HepG2 (cell line): ENCODE data around the gene TEX19. TPM values are rescaled to one million over a fixed set of nuclear protein-coding genes. Genes with fewer than 3 reads are reported as not detected.
A peak's percentile ranks its signal among the peaks of the same experiment; 100 is the strongest.

ENCODE experiments used
- ATAC-seq: fragments of 200-7000 bp; cut with Tn5 transposase; 3 replicates; pipeline ENCODE4 v1.9.1; 2020; ENCODE audit warnings: mild to moderate bottlenecking, moderate library complexity
- BruUV-seq: library from RNA; stranded (reverse); fragments of 400-500 nt; replicated peaks from 2 replicates; lab custom pipeline; 2021; lab: Mats Ljungman, UMichigan
- CTCF ChIA-PET: fragments of 300-600 bp; formaldehyde crosslinking; extraction: SDS; loops from one replicate; lab custom pipeline; 2021; ENCODE audit warnings: low total read pairs, inconsistent platforms, low intra/inter-chr PET ratio; lab: Yijun Ruan, JAX
- POLR2A ChIA-PET: fragments of 350-600 bp; sonication (Branson Sonifier 250); formaldehyde crosslinking; loops from one replicate; lab custom pipeline; 2020; ENCODE audit warnings: antibody characterized with exemption, inconsistent platforms; lab: Yijun Ruan, JAX
- DNase-seq: peaks from one replicate; pipeline ENCODE4 v3.0.0-alpha.2; 2015; ENCODE audit warnings: low spot score
- FAIRE-seq: peaks from 3 replicates; lab custom pipeline; 2011; peaks lifted over from hg19 to GRCh38; lab: Jason Lieb, UNC
- H2AFZ ChIP-seq: one replicate; pipeline ENCODE4 v1.6.1; 2011; ENCODE audit warnings: low read length, inconsistent platforms
- H3K27ac ChIP-seq: fragments of 300-600 bp; 3 replicates; pipeline ENCODE4 v1.8.0; 2011; ENCODE audit warnings: mixed run types, mild to moderate bottlenecking, mixed read lengths, low read length, inconsistent platforms; ENCODE audit not compliant: insufficient read depth; ENCODE audit errors: extremely low read length
- H3K27me3 ChIP-seq, 2 experiments: fragments of 200-600 bp in 1 of 2; 2 replicates in 1 of 2; 3 replicates in 1 of 2; pipeline versions ENCODE4 v1.6.0 to v1.8.0; 2011; ENCODE audit warnings: low read length in 2 of 2, mild to moderate bottlenecking in 2 of 2, moderate library complexity in 2 of 2, inconsistent platforms in 1 of 2; ENCODE audit not compliant: insufficient read depth in 2 of 2, control insufficient read depth in 1 of 2
- H3K36me3 ChIP-seq, 2 experiments: fragments of 200-600 bp in 1 of 2; replicated peaks in 1 of 2; 2 replicates in 1 of 2; 3 replicates in 1 of 2; pipeline versions ENCODE4 v1.5.1 to v1.8.0; 2011; ENCODE audit warnings: low read length in 2 of 2, inconsistent platforms in 1 of 2; ENCODE audit not compliant: insufficient read depth in 2 of 2, control insufficient read depth in 1 of 2
- H3K4me1 ChIP-seq: 2 replicates; pipeline ENCODE4 v1.5.1; 2012; ENCODE audit warnings: low read length, inconsistent platforms; ENCODE audit not compliant: insufficient read depth
- H3K4me2 ChIP-seq: 2 replicates; pipeline ENCODE4 v1.6.0; 2011; ENCODE audit warnings: low read depth, low read length, inconsistent platforms
- H3K4me3 ChIP-seq, 3 experiments: fragments of 200-600 bp in 1 of 3; sonication (generic), shearing (Covaris generic) in 1 of 3; replicated peaks in 1 of 3; 2 replicates each; pipeline ENCODE4 v1.5.1; 2011 to 2016; ENCODE audit warnings: low read length in 3 of 3, inconsistent platforms in 2 of 3, low read depth in 2 of 3, mild to moderate bottlenecking in 2 of 3, control low read depth in 1 of 3, mixed read lengths in 1 of 3; ENCODE audit not compliant: insufficient read depth in 1 of 3
- H3K79me2 ChIP-seq: one replicate; pipeline ENCODE4 v1.6.1; 2011; ENCODE audit warnings: low read length, inconsistent platforms; ENCODE audit not compliant: insufficient read depth
- H3K9ac ChIP-seq: 2 replicates; pipeline ENCODE4 v1.6.0; 2011; ENCODE audit warnings: mild to moderate bottlenecking, low read depth, low read length, inconsistent platforms; ENCODE audit not compliant: insufficient read depth
- H3K9me3 ChIP-seq: 2 replicates; pipeline ENCODE4 v1.5.1; 2012; ENCODE audit warnings: mild to moderate bottlenecking, low read length
- H4K20me1 ChIP-seq: 2 replicates; pipeline ENCODE4 v1.6.0; 2011; ENCODE audit warnings: inconsistent platforms, mild to moderate bottlenecking, low read length, moderate library complexity; ENCODE audit not compliant: insufficient read depth
- AGO2 ChIP-seq: fragments of 200-400 bp; formaldehyde crosslinking; optimal IDR thresholded peaks from 2 replicates; pipeline ENCODE3; 2017; ENCODE audit warnings: mild to moderate bottlenecking, low read depth, low read length, moderate library complexity
- CCAR2 ChIP-seq: fragments of 200-400 bp; formaldehyde crosslinking; optimal IDR thresholded peaks from 2 replicates; pipeline ENCODE3; 2018; ENCODE audit warnings: low read depth, mild to moderate bottlenecking, low read length, moderate library complexity
- ELF1 ChIP-seq: sonication (generic); formaldehyde crosslinking; IDR thresholded peaks from 2 replicates; pipeline ENCODE4 v1.4.0; 2020; ENCODE audit warnings: missing genetic modification reagents
- GATAD2A ChIP-seq: IDR thresholded peaks from 2 replicates; pipeline ENCODE4 v1.6.1; 2016
- GTF3A ChIP-seq: sonication (generic); formaldehyde crosslinking; conservative IDR thresholded peaks from 2 replicates; pipeline ENCODE4 v1.4.0; 2020; ENCODE audit warnings: mild to moderate bottlenecking, missing genetic modification reagents
- KLF13 ChIP-seq: sonication (generic); formaldehyde crosslinking; IDR thresholded peaks from 2 replicates; pipeline ENCODE4 v1.4.0; 2020; ENCODE audit warnings: mild to moderate bottlenecking, missing genetic modification reagents
- KMT2A ChIP-seq: sonication (generic); formaldehyde crosslinking; IDR thresholded peaks from 2 replicates; pipeline ENCODE4 v1.4.0; 2020; ENCODE audit warnings: missing genetic modification reagents
- NAIF1 ChIP-seq: sonication (generic); formaldehyde crosslinking; IDR thresholded peaks from 2 replicates; pipeline ENCODE4 v1.5.0; 2020; ENCODE audit warnings: mild to moderate bottlenecking, missing genetic modification reagents, borderline replicate concordance
- NRL ChIP-seq: sonication (generic); formaldehyde crosslinking; IDR thresholded peaks from 2 replicates; pipeline ENCODE4 v1.5.0; 2020; ENCODE audit warnings: missing genetic modification reagents, mild to moderate bottlenecking, moderate library complexity, borderline replicate concordance
- RFX3 ChIP-seq: IDR thresholded peaks from 2 replicates; pipeline ENCODE4 v1.6.1; 2016; ENCODE audit warnings: missing biosample characterization, missing genetic modification reagents
- SMAD9 ChIP-seq: sonication (generic); formaldehyde crosslinking; IDR thresholded peaks from 2 replicates; pipeline ENCODE4 v1.5.1; 2020; ENCODE audit warnings: mild to moderate bottlenecking, missing genetic modification reagents
- ZBTB3 ChIP-seq: sonication (generic); formaldehyde crosslinking; IDR thresholded peaks from 2 replicates; pipeline ENCODE4 v1.4.0; 2020; ENCODE audit warnings: low read depth, mild to moderate bottlenecking, moderate library complexity, missing genetic modification reagents, borderline replicate concordance
- ZKSCAN1 ChIP-seq: fragments of 150-350 bp; IDR thresholded peaks from 2 replicates; pipeline ENCODE4 v1.6.1; 2014; ENCODE audit warnings: low read length
- ZNF17 ChIP-seq: sonication (generic); formaldehyde crosslinking; IDR thresholded peaks from 2 replicates; pipeline ENCODE4 v1.5.0; 2020; ENCODE audit warnings: mild to moderate bottlenecking, missing genetic modification reagents
- ZNF205 ChIP-seq: IDR thresholded peaks from 2 replicates; pipeline ENCODE4 v1.6.1; 2018; ENCODE audit warnings: missing biosample characterization, missing genetic modification reagents
- ZNF44 ChIP-seq: sonication (generic); formaldehyde crosslinking; IDR thresholded peaks from 2 replicates; pipeline ENCODE4 v1.5.1; 2020; ENCODE audit warnings: mild to moderate bottlenecking, missing genetic modification reagents
- ZNF772 ChIP-seq: sonication (generic); formaldehyde crosslinking; IDR thresholded peaks from 2 replicates; pipeline ENCODE4 v1.5.0; 2020; ENCODE audit warnings: mild to moderate bottlenecking, missing genetic modification reagents
- WGBS: methylation state at CpG from one replicate; pipeline ENCODE4 v1.1.6; 2017; ENCODE audit warnings: low lambda C conversion rate; 5-methylcytosine and 5-hydroxymethylcytosine counted together
- in situ Hi-C: cut with HindIII; loops from 2 replicates; pipeline ENCODE4 v1.10.0; 2017; ENCODE audit warnings: low pct_unique_long_range_greater_than_20kb; ENCODE audit not compliant: extremely low pct_ligation_motif_present
- intact Hi-C: fragments of 100-400 bp; cut with micrococcal nuclease; formaldehyde crosslinking; loops from one replicate; pipeline ENCODE4 v1.10.0; 2022; ENCODE audit not compliant: unreplicated experiment
- polyA plus RNA-seq, 8 experiments: library from polyadenylated mRNA; depleted of rRNA in 3 of 8; stranded (reverse) in 7 of 8; unstranded in 1 of 8; fragments of >200 nt; fragmentation: Illumina TruSeq in 4 of 8; extraction: Trizol in 4 of 8; gene quantifications; 2 replicates each; pipeline versions ENCODE4 v1.2.1 to v1.2.3, GENCODE V29; 2011 to 2016; ENCODE audit warnings: low read depth in 4 of 8, missing spikeins in 1 of 8, mixed read lengths in 1 of 8; ENCODE audit not compliant: insufficient read depth in 1 of 8
- total RNA-seq, 5 experiments: library from RNA; depleted of rRNA; stranded (reverse); fragments of >200 nt; fragmentation: Illumina TruSeq; extraction: Trizol; gene quantifications; 2 replicates each; pipeline ENCODE4 v1.2.3, GENCODE V29; 2016; ENCODE audit warnings: low read depth in 1 of 5
- TF ChIP-seq, protein P1 (sequence below): sonication (generic); formaldehyde crosslinking; IDR thresholded peaks from 2 replicates; pipeline ENCODE4 v1.8.0; 2022; ENCODE audit warnings: missing genetic modification reagents, mild to moderate bottlenecking, moderate library complexity, borderline replicate concordance

TEX19 gene
- total and polyA plus RNA-seq, 2 of the 13 experiments (the other 11 are each of a cell fraction or from before 2014, with no cell fraction given) = 1.3 to 6.0 TPM

DNA sequence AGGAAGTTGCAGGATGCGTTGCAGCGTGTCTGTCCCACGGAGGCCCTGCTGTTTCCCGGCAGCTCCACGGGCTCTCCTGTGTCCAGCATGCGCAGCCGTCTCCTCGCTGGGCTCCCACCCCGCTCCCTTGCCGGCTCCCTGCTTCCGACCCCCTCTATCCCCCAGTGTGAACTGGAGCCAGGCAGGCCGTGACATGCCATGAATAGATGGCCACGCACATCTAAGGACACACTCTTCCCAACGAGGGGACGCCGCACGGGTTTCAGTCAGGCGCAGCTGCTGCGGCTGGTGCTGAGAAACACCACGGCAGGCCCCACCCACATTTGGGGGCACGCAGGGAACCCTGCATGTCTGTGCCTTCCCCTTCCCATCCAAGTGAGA lies 49.9 kb downstream of the TEX19 start:
- Histone ChIP-seq H3K9me3 (no peaks in the 10 kb centered on the region), H3K27ac (no peak overlapping the region), H2AFZ (no peak overlapping the region), H3K27me3 (no peaks in the 10 kb centered on the region), H3K9ac (no peak overlapping the region)
- ChIA-PET POLR2A (no interaction called here), CTCF (no interaction called here)
- ATAC-seq (no peak), FAIRE-seq (no peak)
- no peak for TF ChIP-seq ZBTB3 (CRISPR knock-in tag)
- no peak for TF ChIP-seq ELF1
- peak; percentile 46 for TF ChIP-seq AGO2
- TF ChIP-seq, all 625 proteins: peak for 1
- DNase-seq = no peak
- no peak overlapping the region for H3K4me3 ChIP-seq
- peaks cover 10% of the 10 kb centered on the region in 2 experiments; a peak in 4 of 5 replicates for H3K36me3 ChIP-seq
- peaks cover 5% of the 10 kb centered on the region; the same call in 1 of the 2 replicates for H4K20me1 ChIP-seq
- intact Hi-C loops (no loop called here), in situ Hi-C loops (no loop called here)
- peaks cover 25% of the 10 kb centered on the region for H3K4me1 ChIP-seq
- H3K79me2 ChIP-seq = no peaks in the 10 kb centered on the region
- no TSS peak for BruUV-seq
- H3K4me2 ChIP-seq = no peak overlapping the region
- WGBS = 95% methylated on average over 21 of the region's 21 CpGs

DNA sequence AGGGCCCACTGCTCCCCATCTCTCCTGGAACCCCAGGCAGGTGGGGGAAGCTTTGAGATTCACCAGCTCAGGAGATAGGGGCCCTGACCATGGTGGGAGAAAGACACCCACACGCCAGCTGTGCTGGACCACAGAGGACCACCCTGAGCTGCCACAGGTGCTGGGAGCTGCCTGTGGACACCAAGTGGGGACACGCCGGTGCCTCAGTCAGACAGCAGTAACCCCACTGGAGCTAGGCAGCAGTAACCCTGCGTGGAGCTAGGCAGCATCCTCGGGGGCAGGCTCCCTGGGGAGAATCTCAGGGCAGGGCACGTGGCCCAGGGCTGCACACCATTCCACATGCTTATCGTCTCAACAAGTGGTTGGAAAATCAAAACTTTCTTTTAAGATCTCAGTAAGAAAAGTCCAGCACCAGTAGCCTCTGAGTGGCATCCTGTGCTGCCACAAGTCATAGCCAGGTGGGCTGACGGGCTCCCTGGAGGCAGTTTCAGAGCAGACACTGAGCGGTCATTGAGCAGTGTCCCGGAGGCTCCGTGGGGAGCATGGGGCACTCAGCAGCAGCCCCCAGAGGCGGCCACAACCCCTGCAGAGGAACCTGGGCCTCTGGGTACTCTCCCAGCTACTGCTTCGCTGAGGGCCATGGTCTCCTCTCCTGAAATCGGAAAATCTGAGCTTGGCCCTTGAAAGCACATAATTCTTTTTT lies 51.1 kb downstream of the TEX19 start:
- no peaks in the 10 kb centered on the region for H3K27me3 ChIP-seq
- H3K36me3 ChIP-seq = peaks cover 7 to 15% of the 10 kb centered on the region in 2 experiments; a peak in 3 of 5 replicates
- intact Hi-C loops = no loop called here
- no peak overlapping the region for H3K27ac ChIP-seq
- ChIA-PET POLR2A (interaction anchor here (0.6 kb wide), 1 partner anchor 140 kb away, joined by 3 read pairs; no protein-coding TSS in a partner anchor), CTCF (no interaction called here)
- H3K4me1 ChIP-seq = peaks cover 25% of the 10 kb centered on the region
- no peaks in the 10 kb centered on the region for H3K79me2 ChIP-seq
- peaks cover 17% of the 10 kb centered on the region; the same call in 1 of the 2 replicates for H4K20me1 ChIP-seq
- BruUV-seq = no TSS peak
- in situ Hi-C loops = loop anchor here (5.0 kb wide), 1 partner anchor 58 kb away; no protein-coding TSS in a partner anchor
- no peak overlapping the region for H2AFZ ChIP-seq
- ATAC-seq = no peak
- FAIRE-seq = no peak
- H3K4me2 ChIP-seq = no peak overlapping the region
- H3K4me3 ChIP-seq = no peak overlapping the region
- DNase-seq = no peak
- no peak overlapping the region for H3K9ac ChIP-seq
- WGBS = 98% methylated on average over 11 of the region's 14 CpGs
- H3K9me3 ChIP-seq = no peaks in the 10 kb centered on the region
- no peak for TF ChIP-seq ZNF205
- TF ChIP-seq ZNF772 (CRISPR knock-in tag) = no peak
- no peak for TF ChIP-seq CCAR2
- no peak for TF ChIP-seq KLF13
- no peak for TF ChIP-seq ZNF17 (CRISPR knock-in tag)
- TF ChIP-seq ZKSCAN1 = no peak
- TF ChIP-seq GTF3A (CRISPR knock-in tag) = no peak
- TF ChIP-seq NRL (CRISPR knock-in tag) = no peak
- no peak for TF ChIP-seq KMT2A
- no peak for TF ChIP-seq ZNF44 (CRISPR knock-in tag)
- TF ChIP-seq, protein P1, sequence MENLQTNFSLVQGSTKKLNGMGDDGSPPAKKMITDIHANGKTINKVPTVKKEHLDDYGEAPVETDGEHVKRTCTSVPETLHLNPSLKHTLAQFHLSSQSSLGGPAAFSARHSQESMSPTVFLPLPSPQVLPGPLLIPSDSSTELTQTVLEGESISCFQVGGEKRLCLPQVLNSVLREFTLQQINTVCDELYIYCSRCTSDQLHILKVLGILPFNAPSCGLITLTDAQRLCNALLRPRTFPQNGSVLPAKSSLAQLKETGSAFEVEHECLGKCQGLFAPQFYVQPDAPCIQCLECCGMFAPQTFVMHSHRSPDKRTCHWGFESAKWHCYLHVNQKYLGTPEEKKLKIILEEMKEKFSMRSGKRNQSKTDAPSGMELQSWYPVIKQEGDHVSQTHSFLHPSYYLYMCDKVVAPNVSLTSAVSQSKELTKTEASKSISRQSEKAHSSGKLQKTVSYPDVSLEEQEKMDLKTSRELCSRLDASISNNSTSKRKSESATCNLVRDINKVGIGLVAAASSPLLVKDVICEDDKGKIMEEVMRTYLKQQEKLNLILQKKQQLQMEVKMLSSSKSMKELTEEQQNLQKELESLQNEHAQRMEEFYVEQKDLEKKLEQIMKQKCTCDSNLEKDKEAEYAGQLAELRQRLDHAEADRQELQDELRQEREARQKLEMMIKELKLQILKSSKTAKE (CRISPR knock-in tag) = no peak
- TF ChIP-seq GATAD2A = no peak
- no peak for TF ChIP-seq NAIF1
- TF ChIP-seq RFX3 = no peak
- no peak for TF ChIP-seq SMAD9 (CRISPR knock-in tag)
